Fibroblast of peridontal ligament (primary cell): Measurements from ENCODE around the gene RASA3.

ENCODE experiments used
- DNase-seq: peaks from one replicate; pipeline ENCODE4 v3.0.0-alpha.2; 2010; ENCODE audit errors: extremely low read depth

RASA3 gene

GRCh38 chr13:113952151-113952982, 180.1 kb downstream of the RASA3 start:
- no peak for DNase-seq

GRCh38 chr13:113951246-113951999, 181.0 kb downstream of the RASA3 start:
- DNase-seq, result peak; percentile 68

GRCh38 chr13:113950451-113951245, 181.8 kb downstream of the RASA3 start:
- no peak for DNase-seq

GRCh38 chr13:113949546-113949945, 182.9 kb downstream of the RASA3 start:
- DNase-seq, result no peak

- no peak for DNase-seq
Observed at GRCh38 chr13:113948034-113948742, 184.2 kb downstream of the RASA3 start.

GRCh38 chr13:113947311-113948033, 185.0 kb downstream of the RASA3 start:
- DNase-seq, result peak; percentile 77

GRCh38 chr13:113946409-113947181, 185.8 kb downstream of the RASA3 start:
- no peak for DNase-seq

- DNase-seq, result no peak
Observed at GRCh38 chr13:113945857-113946408, 186.5 kb downstream of the RASA3 start.

- no peak for DNase-seq
Observed at GRCh38 chr13:113943821-113944565, 188.4 kb downstream of the RASA3 start.

- DNase-seq, result no peak
Observed at GRCh38 chr13:113942591-113943103, 189.8 kb downstream of the RASA3 start.

GRCh38 chr13:113941571-113942191, 190.7 kb downstream of the RASA3 start:
- peak; percentile 69 for DNase-seq

- DNase-seq, result no peak
Observed at GRCh38 chr13:113939944-113940297, 192.5 kb downstream of the RASA3 start.

- no peak for DNase-seq
Observed at GRCh38 chr13:113939129-113939943, 193.1 kb downstream of the RASA3 start.

- DNase-seq, result no peak
Observed at GRCh38 chr13:113938716-113939115, 193.7 kb downstream of the RASA3 start.

GRCh38 chr13:113938246-113938645, 194.2 kb downstream of the RASA3 start:
- DNase-seq, result no peak

- no peak for DNase-seq
Observed at GRCh38 chr13:113937527-113938180, 194.8 kb downstream of the RASA3 start.

GRCh38 chr13:113937073-113937472, 195.3 kb downstream of the RASA3 start:
- DNase-seq, result no peak
